NCI-H460 (cell line): ENCODE results near the gene ESM1. TPM values are rescaled to one million over a fixed set of nuclear protein-coding genes. Genes with fewer than 3 reads are reported as not detected.
A peak's percentile ranks its signal among the peaks of the same experiment; 100 is the strongest.
"Not testable (repeated sequence)": the region's sequence is repeated elsewhere in the genome, so short reads cannot be mapped to it uniquely, and the experiment has no call there.

ENCODE experiments used
- DNase-seq: peaks from one replicate; pipeline ENCODE4 v3.0.0-alpha.2; 2016; ENCODE audit warnings: low read depth; ENCODE audit errors: extremely low read depth
- polyA plus RNA-seq: library from polyadenylated mRNA; depleted of rRNA; stranded (reverse); fragments of >200 nt; gene quantifications from 2 replicates; pipeline ENCODE4 v1.2.3, GENCODE V29; 2014; cell fraction: nucleus; rRNA removed
- total RNA-seq: library from RNA; depleted of rRNA; stranded (reverse); fragments of >200 nt; shearing (Covaris generic); gene quantifications from 2 replicates; pipeline ENCODE4 v1.2.3, GENCODE V29; 2014; rRNA removed

ESM1 gene, protein sequence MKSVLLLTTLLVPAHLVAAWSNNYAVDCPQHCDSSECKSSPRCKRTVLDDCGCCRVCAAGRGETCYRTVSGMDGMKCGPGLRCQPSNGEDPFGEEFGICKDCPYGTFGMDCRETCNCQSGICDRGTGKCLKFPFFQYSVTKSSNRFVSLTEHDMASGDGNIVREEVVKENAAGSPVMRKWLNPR
- 22.7 and 25.6 TPM in 2 replicates for total RNA-seq
- 0.57 and 1.8 TPM in 2 replicates for polyA plus RNA-seq

GRCh38 chr5:54985301-54986268 is at the start of gene ESM1:
Gene ESM1 (minus strand): TSS chr5:54985593. CDS start chr5:54985517, 76 bp downstream.
- peak; percentile 92 for DNase-seq

GRCh38 chr5:55033568-55033967 is 48.2 kb upstream of the ESM1 start:
- no peak for DNase-seq

- DNase-seq = no peak
These were observed 46.1 kb upstream of the ESM1 start for GRCh38 chr5:55031492-55031891.

- DNase-seq = no peak
These were observed 45.4 kb upstream of the ESM1 start for GRCh38 chr5:55030676-55031369.

DNA sequence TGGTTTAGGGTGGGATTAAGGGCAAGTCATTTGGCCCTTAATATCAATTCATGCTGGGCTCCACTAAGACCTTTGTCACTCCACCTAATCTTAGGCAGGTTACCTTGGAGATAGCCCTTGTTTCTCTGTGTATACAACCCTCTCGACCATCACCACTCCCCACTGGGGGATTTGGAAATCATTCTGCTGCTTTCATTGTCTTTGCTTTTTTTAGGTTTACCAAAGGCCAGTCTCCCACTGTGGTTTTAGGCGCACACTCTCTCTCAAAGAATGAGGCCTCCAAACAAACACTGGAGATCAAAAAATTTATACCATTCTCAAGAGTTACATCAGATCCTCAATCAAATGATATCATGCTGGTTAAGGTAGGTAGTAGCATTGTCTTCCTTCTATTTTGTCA is 44.8 kb upstream of the ESM1 start:
- no peak for DNase-seq

DNA sequence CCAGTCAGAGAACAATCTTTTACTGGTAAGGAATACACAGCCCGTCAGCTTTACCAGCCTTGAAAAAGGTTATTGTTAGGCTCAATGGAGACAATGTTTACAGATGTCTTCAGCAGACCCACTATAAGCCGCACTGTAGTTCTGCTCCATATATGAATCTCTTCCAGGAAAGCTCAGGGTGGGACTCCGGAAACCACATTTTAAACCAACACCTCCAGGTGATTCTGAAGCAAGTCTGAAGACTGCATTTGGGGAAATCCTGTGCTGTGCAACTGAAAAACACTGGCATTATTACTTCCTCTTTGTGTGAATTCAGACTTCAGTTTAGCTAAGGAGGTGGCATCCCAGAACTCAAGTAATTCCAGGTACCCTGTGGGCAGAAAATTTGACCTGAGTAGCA is 42.2 kb upstream of the ESM1 start:
- no peak for DNase-seq

- DNase-seq = no peak
These were observed 37.1 kb upstream of the ESM1 start for GRCh38 chr5:55022450-55022849.

DNA sequence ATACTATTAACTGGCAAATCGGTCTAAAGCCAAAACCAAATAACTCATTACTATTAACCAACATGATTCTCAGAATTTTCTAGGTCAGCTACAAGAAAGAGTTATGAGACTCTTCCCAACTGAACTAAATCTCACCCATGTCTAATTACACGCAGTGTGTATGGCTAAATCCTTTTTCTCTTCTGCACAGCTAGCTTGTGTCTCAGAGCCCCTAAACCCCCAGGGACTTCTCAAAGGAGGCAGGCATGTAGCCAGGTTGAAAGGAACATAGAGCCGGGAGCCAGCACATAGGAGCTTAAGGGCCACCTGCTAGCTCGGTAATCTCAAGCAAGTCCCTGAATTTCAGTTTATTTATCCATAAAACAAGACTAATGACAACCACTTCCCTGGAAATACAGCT is 36.4 kb upstream of the ESM1 start:
- no peak for DNase-seq

GRCh38 chr5:55021410-55021809 is 36.0 kb upstream of the ESM1 start:
- DNase-seq = no peak

DNA sequence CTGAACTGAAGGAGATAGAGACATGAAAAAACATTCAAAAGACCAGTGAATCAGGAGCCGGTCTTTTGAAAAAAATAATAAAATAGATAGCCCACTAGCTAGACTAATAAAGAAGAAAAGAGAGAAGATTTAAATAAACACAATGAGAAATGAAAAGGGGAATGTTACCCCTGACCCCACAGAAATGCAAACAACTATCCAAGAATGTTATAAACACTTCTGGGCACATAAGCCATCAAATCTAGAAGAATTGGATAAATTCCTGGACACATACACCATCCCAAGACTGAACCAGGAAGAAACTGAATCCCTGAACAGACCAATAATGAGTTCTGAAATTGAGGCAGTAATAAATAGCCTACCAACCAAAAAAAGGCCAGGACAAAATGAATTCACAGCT is 24.8 kb upstream of the ESM1 start:
- not testable (repeated sequence) for DNase-seq

GRCh38 chr5:55004729-55005128 is 19.3 kb upstream of the ESM1 start:
- no peak for DNase-seq

- DNase-seq = no peak
These were observed 18.2 kb upstream of the ESM1 start for GRCh38 chr5:55003432-55004065.

DNA sequence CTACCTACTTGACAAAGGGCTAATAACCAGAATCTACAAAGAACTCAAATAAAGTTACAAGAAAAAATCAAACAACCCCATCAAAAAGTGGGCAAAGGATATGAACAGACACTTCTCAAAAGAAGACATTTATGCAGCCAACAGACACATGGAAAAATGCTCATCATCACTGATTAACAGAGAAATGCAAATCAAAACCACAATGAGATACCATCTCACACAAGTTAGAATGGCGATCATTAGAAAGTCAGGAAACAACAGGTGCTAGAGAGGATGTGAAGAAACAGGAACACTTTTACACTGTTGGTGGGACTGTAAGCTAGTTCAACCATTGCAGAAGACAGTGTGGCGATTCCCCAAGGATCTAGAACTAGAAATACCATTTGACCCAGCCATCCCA is 16.8 kb upstream of the ESM1 start:
- not testable (repeated sequence) for DNase-seq

- DNase-seq = no peak
These were observed 11.7 kb upstream of the ESM1 start for GRCh38 chr5:54997081-54997480.

DNA sequence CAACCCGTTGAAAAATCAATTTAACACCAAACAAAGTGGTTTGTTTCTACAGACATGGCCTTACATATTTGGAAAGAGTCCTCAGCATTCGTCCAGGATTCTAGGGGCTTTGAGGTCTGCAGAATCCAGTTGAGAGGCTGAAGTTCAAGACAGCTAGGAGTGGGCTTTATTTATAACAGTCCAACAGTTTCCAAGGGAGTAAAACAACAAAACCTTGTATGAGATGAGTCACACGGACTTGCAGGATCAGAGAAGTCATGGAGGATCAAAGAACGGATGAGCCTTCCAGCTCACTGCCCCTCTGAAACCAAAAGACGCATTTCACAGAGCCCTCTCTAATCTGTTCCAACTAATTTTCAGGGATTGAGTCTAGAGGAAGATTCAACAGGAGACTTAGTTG is 11.1 kb upstream of the ESM1 start:
- DNase-seq = no peak

- no peak for DNase-seq
These were observed 9.8 kb upstream of the ESM1 start for GRCh38 chr5:54995168-54995567.

- DNase-seq = no peak
These were observed 9.2 kb upstream of the ESM1 start for GRCh38 chr5:54994628-54995027.

DNA sequence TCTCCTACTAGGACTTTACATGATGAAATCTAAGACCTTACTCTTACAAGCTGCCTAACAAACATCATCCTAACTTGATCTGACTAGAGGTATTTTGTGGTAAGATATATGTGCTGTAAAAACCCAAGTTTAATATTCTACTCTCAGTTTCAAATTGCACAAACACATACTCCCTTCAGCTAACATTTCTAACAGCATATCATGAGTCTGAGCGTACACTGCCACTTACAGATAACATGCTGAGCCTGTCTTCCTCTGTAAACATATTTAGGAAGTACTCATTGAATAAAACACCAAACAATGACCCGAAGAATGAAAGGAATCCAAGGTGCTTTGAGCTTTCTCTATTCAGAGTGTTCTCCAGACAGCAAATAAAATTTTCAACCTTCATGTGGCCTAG is 7.9 kb upstream of the ESM1 start:
- no peak for DNase-seq

- DNase-seq = no peak
These were observed 6.0 kb upstream of the ESM1 start for GRCh38 chr5:54991416-54991815.

DNA sequence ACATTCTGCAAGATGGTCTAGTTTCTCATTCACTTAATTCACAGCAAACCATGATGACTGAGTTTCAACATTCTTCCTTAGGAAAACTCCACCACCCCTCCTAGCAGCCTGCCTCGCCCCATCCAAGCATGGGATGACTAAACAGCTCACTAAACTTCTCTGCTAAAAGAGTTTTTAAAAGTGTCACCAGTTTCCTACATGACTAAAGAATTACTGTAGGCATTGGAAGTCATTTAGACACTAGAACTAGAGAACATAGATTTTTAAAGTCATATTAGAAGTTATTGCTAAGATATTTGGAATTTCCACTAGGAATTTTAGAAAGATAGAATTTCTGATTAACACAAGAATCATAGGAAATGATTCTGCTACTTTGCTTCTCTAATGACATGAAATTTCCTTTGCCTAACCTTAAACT is 5.5 kb upstream of the ESM1 start:
- peak; percentile 28 for DNase-seq

GRCh38 chr5:54988817-54989216 is 3.4 kb upstream of the ESM1 start:
- no peak for DNase-seq
